Measurements from ENCODE around the gene SUN5. TPM values are rescaled to one million over a fixed set of nuclear protein-coding genes. Genes with fewer than 3 reads are reported as not detected.
A peak's percentile ranks its signal among the peaks of the same experiment; 100 is the strongest.
"Not testable (repeated sequence)": the region's sequence is repeated elsewhere in the genome, so short reads cannot be mapped to it uniquely, and the experiment has no call there.

SUN5 gene
- polyA plus RNA-seq, 3 donors from 2014 or later, result not detected

GRCh38 chr20:32977281-32978008 is 26.8 kb downstream of the SUN5 start:
- Mint-ChIP-seq H3K9me3 (peaks cover 0 to 5% (median 0%) of the 10 kb centered on the region in 6 donors), H3K27me3 (ENCODE audit: low read depth in 3 of 3) (peaks cover 0 to 1% (median 1%) of the 10 kb centered on the region in 3 donors), H3K4me3 (no peak overlapping the region), H3K36me3 (no peaks in the 10 kb centered on the region), H3K27ac (peak overlapping the region in 1 of 6 donors; percentile 30), H3K4me1 (peaks cover 0 to 6% of the 10 kb centered on the region in 2 donors)
- no peak for DNase-seq

GRCh38 chr20:32976746-32977145 is 27.5 kb downstream of the SUN5 start:
- Mint-ChIP-seq H3K27me3 (ENCODE audit: low read depth in 3 of 3) (peaks cover 0 to 5% (median 1%) of the 10 kb centered on the region in 3 donors), H3K9me3 (peaks cover 0 to 5% (median 0%) of the 10 kb centered on the region in 6 donors), H3K4me1 (peaks cover 0 to 6% of the 10 kb centered on the region in 2 donors), H3K4me3 (no peak overlapping the region), H3K36me3 (no peaks in the 10 kb centered on the region), H3K27ac (peak overlapping the region; percentile 13 to 73 (median 48))
- DNase-seq, result no peak

DNA sequence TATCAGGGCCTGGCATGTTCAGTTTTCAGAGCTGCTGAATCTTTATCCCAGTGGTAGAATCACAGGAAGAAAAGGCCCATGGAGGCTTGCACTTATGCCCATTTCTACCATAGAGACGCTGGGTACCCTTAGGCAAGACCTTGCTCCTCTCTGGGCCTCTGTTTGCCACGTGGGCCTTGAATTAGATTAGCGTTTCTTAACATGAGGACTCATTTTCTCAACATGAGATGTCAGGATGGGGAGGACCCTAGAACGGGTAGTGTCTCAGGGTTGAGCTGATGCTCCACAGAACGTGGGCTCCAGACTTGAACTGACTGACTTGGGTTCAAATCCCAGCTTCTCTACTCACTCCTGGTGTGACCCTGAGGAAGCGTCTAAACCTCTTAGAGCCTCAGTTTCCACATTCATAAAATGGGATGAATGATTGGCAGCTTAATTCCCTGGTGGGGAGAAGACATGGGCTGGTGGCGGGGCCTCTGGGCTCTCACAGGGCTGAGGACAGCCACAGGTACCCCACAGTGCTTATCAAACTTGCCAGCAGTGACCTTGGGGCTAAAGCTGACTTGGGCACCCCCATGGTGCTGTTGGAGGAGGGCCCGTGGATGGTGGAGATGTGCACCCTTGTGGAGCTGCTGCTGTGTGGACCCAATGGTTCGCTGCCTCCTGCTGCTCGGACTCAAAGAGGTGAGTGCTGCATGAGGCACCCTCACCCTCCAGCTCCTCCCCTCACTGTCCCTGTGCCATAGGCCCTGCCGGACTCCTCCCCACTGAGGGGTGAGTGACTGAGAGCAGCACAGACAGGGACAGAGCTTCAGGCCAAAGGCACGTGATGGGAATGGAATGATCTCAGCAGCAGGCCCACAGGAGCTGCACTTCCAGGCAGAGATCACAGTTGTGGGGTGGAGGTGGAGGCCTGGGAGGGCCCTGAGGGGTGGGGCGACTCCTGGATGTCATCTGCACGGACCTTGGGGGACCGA is 28.2 kb downstream of the SUN5 start:
- Mint-ChIP-seq H3K36me3 (no peaks in the 10 kb centered on the region), H3K9me3 (peaks cover 0 to 5% (median 0%) of the 10 kb centered on the region in 6 donors), H3K27me3 (ENCODE audit: low read depth in 3 of 3) (peaks cover 0 to 5% (median 1%) of the 10 kb centered on the region in 3 donors), H3K27ac (peak overlapping the region; percentile 20 to 73 (median 54)), H3K4me1 (peaks cover 0 to 6% of the 10 kb centered on the region in 2 donors), H3K4me3 (no peak overlapping the region)
- DNase-seq, result no peak

GRCh38 chr20:32975121-32975520 is 29.1 kb downstream of the SUN5 start:
- DNase-seq; H3K27me3 Mint-ChIP-seq (ENCODE audit: low read depth in 3 of 3); H3K9me3 Mint-ChIP-seq; H3K4me3 Mint-ChIP-seq; H3K36me3 Mint-ChIP-seq: not testable (repeated sequence)
- Mint-ChIP-seq H3K27ac (peak overlapping the region in 3 of 6 donors; percentile 7 to 60 (median 46)), H3K4me1 (peaks cover 3 to 10% of the 10 kb centered on the region in 2 donors)

DNA sequence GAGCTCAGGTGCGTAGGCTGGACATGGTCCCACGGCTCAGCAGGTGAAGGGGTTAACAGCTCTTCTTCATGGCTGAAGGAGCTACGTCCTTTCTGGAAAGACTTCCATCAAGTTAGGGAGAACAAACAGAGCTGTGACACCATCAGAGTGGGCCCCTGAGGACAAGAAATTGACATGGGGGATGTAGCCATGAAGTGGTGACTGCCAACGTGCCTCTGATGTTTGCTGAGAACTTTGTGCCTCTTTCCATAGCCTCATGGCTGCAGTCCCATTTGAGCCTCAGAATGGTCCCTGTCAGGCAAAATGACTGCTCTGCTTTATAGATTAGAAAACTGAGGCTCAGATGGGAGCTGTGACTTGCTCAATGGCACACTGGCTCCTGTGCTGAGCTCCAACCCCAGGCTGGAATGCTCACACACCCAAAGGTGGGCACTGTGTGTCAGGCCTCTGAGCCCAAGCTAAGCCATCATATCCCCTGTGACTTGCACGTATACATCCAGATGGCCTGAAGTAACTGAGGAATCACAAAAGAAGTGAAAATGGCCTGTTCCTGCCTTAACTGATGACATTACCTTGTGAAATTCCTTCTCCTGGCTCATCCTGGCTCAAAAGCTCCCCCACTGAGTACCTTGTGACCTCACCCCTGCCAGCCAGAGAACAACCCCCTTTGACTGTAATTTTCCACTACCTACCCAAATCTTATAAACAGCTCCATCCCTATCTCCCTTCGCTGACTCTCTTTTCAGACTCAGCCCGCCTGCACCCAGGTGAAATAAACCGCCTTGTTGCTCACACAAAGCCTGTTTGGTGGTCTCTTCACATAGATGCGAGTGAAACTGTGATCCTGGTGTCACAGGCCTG is 29.8 kb downstream of the SUN5 start:
- H3K36me3 Mint-ChIP-seq, result not testable (repeated sequence)

DNA sequence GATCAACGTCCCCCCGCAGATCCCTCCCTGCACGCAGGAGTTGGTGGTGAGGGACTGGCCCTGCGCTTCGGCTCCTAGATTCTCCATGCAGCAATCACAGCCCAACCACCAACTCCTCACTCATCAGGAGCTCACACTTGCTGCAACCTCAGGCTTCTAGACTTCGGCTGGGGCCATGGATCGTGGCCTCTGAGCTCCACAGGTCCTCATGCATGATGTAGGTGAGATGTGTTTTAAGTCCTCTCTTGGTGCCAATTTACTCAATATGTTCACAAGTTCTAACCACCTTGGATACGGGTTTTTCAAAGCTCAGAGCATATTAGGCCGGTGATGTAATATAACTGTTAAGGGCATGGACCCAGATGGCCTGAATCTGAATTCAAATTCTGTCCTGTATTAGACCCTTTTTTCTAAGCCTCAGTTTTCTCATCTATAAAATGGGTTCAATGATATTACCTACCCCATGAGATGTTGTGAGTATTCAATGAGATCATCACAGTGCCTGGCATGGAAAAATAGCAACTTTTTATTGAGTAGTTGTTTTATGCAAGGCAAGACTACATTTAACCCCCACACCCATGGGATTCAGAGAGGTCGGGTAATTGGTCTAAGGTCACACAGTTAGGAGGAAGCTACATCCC is 31.0 kb downstream of the SUN5 start:
- peak overlapping the region in 3 of 5 donors; percentile 21 to 67 (median 44) for H3K4me3 Mint-ChIP-seq
- peaks cover 20 to 25% of the 10 kb centered on the region in 2 donors for H3K4me1 Mint-ChIP-seq
- H3K27ac Mint-ChIP-seq, result no peak overlapping the region
- no peaks in the 10 kb centered on the region for H3K36me3 Mint-ChIP-seq
- peaks cover 0 to 5% (median 0%) of the 10 kb centered on the region in 6 donors for H3K9me3 Mint-ChIP-seq
- DNase-seq, result no peak
- H3K27me3 Mint-ChIP-seq (ENCODE audit: low read depth in 3 of 3), result peaks cover 0 to 4% (median 1%) of the 10 kb centered on the region in 3 donors

More for the DNA sequence above, 29.8 kb downstream of the SUN5 start:
- peak overlapping the region in 4 of 6 donors; percentile 7 to 73 (median 53) for H3K27ac Mint-ChIP-seq
- H3K4me3 Mint-ChIP-seq, result peak overlapping the region in 1 of 5 donors; percentile 8
- H3K27me3 Mint-ChIP-seq (ENCODE audit: low read depth in 3 of 3); H3K9me3 Mint-ChIP-seq; DNase-seq: not testable (repeated sequence)
- H3K4me1 Mint-ChIP-seq, result peaks cover 10 to 13% of the 10 kb centered on the region in 2 donors

DNA sequence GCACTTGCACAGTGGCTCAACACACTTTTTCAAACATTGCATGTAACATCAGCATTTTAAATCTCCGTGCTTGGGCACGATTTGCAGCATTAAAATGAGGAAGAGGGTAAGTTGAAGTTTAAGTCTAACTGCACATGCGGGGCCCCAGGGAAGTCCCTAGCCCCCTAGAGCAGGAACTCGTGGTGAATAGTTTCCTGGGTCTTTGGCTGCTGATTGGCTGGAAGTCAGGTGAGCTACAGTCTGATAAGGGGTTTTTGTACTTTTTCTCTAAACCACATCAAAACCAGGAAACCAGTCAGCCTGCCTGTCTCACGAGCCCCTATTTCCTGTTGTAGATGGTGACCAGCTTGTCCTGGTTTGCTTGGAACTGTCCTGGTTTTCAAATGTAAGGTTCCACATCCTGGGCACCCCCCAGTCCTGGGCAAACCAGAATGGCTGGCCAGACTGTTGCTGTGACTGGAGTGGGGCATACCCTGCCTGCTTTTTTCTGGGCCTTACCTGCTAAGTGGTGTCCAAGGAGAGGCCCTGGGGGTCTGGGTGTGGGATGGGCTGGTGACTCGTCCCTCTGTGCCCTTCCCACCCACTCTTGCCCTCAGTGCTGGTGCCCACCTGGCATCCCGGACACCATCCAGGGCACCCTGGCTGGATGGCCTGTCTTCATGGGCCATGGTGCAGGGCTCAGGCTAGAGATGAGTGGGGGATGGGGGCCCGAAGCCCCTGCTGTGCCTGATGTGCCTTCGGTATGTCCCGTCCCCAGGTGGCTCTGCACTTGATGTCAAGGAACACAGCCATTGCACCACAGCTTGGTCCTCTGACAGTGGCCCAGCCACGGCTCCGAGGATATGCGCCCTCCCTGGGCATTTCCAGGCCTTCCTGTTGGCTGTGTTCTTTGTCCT is 31.8 kb downstream of the SUN5 start:
- peaks cover 0 to 5% (median 0%) of the 10 kb centered on the region in 6 donors for H3K9me3 Mint-ChIP-seq
- H3K36me3 Mint-ChIP-seq, result no peaks in the 10 kb centered on the region
- H3K27ac Mint-ChIP-seq, result no peak overlapping the region
- peaks cover 27 to 32% of the 10 kb centered on the region in 2 donors for H3K4me1 Mint-ChIP-seq
- peaks cover under 1 to 4% (median 4%) of the 10 kb centered on the region in 3 donors for H3K27me3 Mint-ChIP-seq (ENCODE audit: low read depth in 3 of 3)
- peak; percentile 79 to 82 (median 82) for DNase-seq
- H3K4me3 Mint-ChIP-seq, result peak overlapping the region in 2 of 5 donors; percentile 44 to 67

DNA sequence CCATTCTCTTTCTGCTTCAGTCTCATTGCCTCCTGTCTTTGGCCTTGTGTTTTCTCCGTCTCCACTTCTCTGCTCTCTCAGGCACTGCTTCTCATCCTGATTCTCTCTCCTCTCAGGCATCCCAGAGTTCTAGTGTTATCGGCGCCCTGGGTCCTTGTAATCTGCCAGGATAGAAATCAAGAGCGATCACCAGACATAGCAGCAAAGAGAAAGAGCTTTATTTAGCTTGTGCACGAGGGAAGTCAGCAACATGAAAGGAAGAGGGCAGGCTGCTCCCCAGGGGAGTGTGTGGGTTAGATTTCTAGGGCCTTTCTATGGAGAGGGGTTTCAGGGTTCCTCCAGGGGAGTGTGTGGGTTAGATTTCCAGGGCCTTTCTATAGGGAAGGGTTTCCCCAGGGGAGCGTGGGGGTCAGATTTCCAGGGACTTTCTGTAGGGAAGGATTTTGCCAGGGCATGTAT is 32.5 kb downstream of the SUN5 start:
- Mint-ChIP-seq H3K36me3 (no peaks in the 10 kb centered on the region), H3K4me1 (peaks cover 34 to 38% of the 10 kb centered on the region in 2 donors), H3K27ac (no peak overlapping the region), H3K4me3 (no peak overlapping the region), H3K27me3 (ENCODE audit: low read depth in 3 of 3) (peaks cover 4 to 7% (median 4%) of the 10 kb centered on the region in 3 donors), H3K9me3 (peaks cover 0 to 4% (median 0%) of the 10 kb centered on the region in 6 donors)
- DNase-seq, result no peak

DNA sequence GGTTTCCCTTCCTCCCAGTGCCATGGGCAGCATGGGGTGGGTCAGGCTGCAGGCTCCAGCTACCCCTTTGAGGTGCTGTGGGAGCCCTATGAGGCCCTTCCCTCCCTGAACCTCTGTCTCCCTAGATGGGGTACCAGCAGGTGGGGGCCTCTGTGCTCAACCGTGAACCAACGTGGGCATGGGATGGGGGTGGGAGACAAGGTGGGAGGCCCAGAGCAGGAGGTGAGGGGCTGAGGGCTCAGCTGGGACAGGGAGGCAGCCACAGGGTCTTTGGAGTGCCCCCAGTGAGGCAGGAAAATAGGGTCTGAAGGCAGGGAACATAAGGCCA is 33.3 kb downstream of the SUN5 start:
- Mint-ChIP-seq H3K36me3 (no peaks in the 10 kb centered on the region), H3K27me3 (ENCODE audit: low read depth in 3 of 3) (peaks cover 2 to 9% (median 4%) of the 10 kb centered on the region in 3 donors), H3K4me3 (no peak overlapping the region), H3K4me1 (peaks cover 42 to 45% of the 10 kb centered on the region in 2 donors), H3K9me3 (no peaks in the 10 kb centered on the region), H3K27ac (peak overlapping the region in 3 of 6 donors; percentile 4 to 40 (median 34))
- no peak for DNase-seq

DNA sequence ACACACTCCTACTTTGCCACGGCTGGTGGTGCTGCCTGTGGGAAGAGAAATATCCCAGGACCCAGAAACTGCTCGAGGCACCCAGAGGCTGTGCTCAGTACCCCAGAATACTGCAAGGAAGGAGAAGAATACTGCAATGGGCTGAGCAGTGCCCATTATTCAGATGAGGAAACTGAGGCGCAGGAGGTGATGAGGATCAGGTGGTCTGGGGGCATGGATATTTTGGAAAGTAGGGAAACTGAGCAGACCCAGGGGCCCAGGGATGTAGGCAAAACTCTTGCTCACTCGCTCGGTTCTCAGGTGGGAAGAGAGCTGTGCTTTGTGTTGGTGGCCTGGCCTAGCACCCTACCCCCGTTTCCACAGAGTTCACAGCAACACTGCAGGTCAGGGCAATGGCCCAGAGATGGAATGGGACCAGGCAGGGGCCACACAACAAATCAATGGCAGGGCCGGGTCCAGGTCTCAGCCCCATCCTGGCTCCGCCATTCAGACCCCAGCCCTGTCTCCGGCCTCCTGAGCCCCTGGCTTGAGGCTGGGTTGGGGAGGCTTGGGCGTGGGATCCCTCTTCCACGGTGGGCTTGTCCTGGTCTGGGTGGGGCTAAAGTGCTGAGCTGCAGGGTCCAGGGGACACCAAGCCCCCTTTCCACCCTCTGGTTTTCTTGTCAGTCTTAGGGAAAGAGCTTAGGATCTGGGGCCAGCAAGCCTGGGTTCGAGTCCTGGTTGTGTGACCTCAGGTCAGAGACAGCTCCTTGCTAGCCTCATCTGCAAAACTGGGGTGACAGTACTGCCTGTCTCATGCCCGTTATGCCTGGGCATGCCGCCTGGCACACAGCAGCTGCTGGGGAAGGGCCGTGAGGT is 33.9 kb downstream of the SUN5 start:
- H3K4me3 Mint-ChIP-seq, result peak overlapping the region in 3 of 5 donors; percentile 21 to 40 (median 36)
- peak overlapping the region; percentile 4 to 89 (median 69) for H3K27ac Mint-ChIP-seq
- H3K9me3 Mint-ChIP-seq, result no peaks in the 10 kb centered on the region
- H3K4me1 Mint-ChIP-seq, result peaks cover 48 to 50% of the 10 kb centered on the region in 2 donors
- H3K27me3 Mint-ChIP-seq (ENCODE audit: low read depth in 3 of 3), result peaks cover 2 to 9% (median 4%) of the 10 kb centered on the region in 3 donors
- no peaks in the 10 kb centered on the region for H3K36me3 Mint-ChIP-seq
- DNase-seq, result no peak
